ENCODE results near the gene MEGF9. TPM values are rescaled to one million over a fixed set of nuclear protein-coding genes. Genes with fewer than 3 reads are reported as not detected.

The MEGF9 gene
- total and polyA plus RNA-seq, 2 donors (not counting 3 experiments of a cell fraction or from before 2014, with no cell fraction given): 4.0 to 13.0 TPM

- FAIRE-seq: no peak
- TF ChIP-seq MYC (IDR thresholded peaks at IDR 0.05; ENCODE audit: low read depth, low read length) (no peak), EZH2 (IDR thresholded peaks at IDR 0.05; ENCODE audit: borderline replicate concordance, low read depth, low read length, severe bottlenecking) (no peak), JUN (IDR thresholded peaks at IDR 0.05; ENCODE audit: borderline replicate concordance, insufficient read depth, insufficient read length, low read depth) (no peak), CTCF (IDR thresholded peaks at IDR 0.05; ENCODE audit: extremely low read depth in 1 of 2, insufficient read depth in 1 of 2, low read depth in 1 of 2, low read length in 2 of 2) (no peak), GATA2 (IDR thresholded peaks at IDR 0.05; ENCODE audit: insufficient read depth, insufficient read length, low read depth, low read length) (no peak), FOS (IDR thresholded peaks at IDR 0.05; ENCODE audit: borderline replicate concordance, insufficient read depth, low read length) (no peak), POLR2AphosphoS5 (IDR thresholded peaks at IDR 0.05; ENCODE audit: insufficient read depth, low read depth, low read length) (no peak), POLR2A (IDR thresholded peaks at IDR 0.05; ENCODE audit: low read depth, low read length) (no peak)
- TF ChIP-seq, protein P1, sequence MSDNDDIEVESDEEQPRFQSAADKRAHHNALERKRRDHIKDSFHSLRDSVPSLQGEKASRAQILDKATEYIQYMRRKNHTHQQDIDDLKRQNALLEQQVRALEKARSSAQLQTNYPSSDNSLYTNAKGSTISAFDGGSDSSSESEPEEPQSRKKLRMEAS (IDR thresholded peaks at IDR 0.05; ENCODE audit: insufficient read depth, insufficient read length): no peak
- Histone ChIP-seq H4K20me1 (replicated peaks; ENCODE audit: control insufficient read depth, extremely low read depth, insufficient read depth, low read length) (no peaks in the 10 kb centered on the region), H3K4me2 (ENCODE audit: insufficient read depth, low read length) (no peak overlapping the region), H2AFZ (ENCODE audit: low read depth, low read length) (no peak overlapping the region), H3K9me3 (replicated peaks; ENCODE audit: control insufficient read depth, insufficient read depth, low read length) (no peaks in the 10 kb centered on the region), H3K9ac (replicated peaks; ENCODE audit: extremely low read depth, insufficient read depth, low read length) (no peak overlapping the region), H3K4me3 (replicated peaks in 1 of 3; ENCODE audit: insufficient read depth in 1 of 3, low read depth in 1 of 3, low read length in 3 of 3) (no peak overlapping the region), H3K36me3 (ENCODE audit: control insufficient read depth in 2 of 2, extremely low read depth in 1 of 2, insufficient read depth in 2 of 2, low read length in 2 of 2) (peaks cover 0 to 4% of the 10 kb centered on the region in 2 experiments), H3K79me2 (ENCODE audit: control insufficient read depth, insufficient read depth, low read length) (no peaks in the 10 kb centered on the region), H3K4me1 (ENCODE audit: control insufficient read depth, extremely low read depth, insufficient read depth, low read length) (no peaks in the 10 kb centered on the region), H3K27me3 (ENCODE audit: control insufficient read depth in 2 of 2, insufficient read depth in 2 of 2, low read length in 2 of 2) (no peaks in the 10 kb centered on the region), H3K27ac (ENCODE audit: insufficient read depth, low read depth, low read length) (no peak overlapping the region), H3K9me1 (replicated peaks; ENCODE audit: control insufficient read depth, extremely low read depth, insufficient read depth, low read length) (no peaks in the 10 kb centered on the region)
- intact Hi-C loops (cut with micrococcal nuclease): no loop called here
- ChIA-PET CTCF (interaction anchor here (1.0 kb wide), 1 partner anchor 10 kb away, joined by 3 read pairs; no protein-coding TSS in a partner anchor), POLR2A (no interaction called here)
- dilution Hi-C loops (cut with MboI; ENCODE audit: extremely low pct_ligation_motif_present, low sequenced_read_pairs): no loop called here
- DNase-seq (ENCODE audit: low read depth, low spot score): no peak
- BruUV-seq (replicated peaks): no TSS peak
Observed at GRCh38 chr9:120609636-120610035, 104.6 kb downstream of the MEGF9 start.
